MV-4-11 (cell line): ENCODE results near the gene RAB40C.

Experiments used
- DNase-seq: peaks from one replicate; lab custom pipeline; 2025; lab: John Stamatoyannopoulos, UW

The RAB40C gene

DNA sequence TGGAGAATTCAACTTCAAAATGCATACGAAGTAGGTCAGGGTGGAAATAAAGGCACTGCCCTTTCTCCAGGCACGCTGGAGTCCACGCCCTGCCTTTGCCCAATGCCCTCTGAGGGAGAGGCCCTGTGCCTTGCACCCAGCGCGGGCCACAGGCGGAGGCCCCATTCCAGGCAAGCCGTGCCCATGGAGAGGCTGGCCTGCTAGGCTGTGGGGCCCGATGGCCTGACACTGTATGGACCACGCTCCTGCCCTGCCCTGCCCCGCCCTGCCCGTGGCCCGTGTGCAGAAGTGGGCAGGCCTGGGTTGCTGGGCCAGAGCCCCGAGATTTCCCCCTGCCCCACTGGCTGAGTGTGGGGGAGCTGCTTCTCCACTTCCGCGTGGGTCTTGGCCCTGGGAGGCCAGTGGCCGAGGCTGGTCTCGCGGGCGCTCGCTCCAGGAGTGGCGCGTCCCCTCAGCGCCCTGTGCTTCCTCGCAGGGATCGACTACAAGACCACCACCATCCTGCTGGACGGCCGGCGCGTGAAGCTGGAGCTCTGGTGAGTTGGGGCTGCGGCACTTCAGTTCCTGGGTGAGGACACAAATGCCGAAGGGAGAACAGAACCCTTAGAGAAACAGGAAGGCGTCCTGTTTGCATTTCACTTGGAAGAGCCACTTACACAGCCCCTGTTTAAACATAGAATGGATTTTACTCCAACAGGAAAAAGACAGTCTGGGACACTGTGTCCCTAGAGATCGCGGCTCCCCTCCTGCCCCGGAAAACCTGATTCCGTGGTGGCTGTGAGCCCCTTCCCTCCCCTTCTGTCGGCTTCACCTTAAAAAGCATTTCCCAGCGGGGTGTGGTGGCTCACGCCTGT, 27.1 kb downstream of the RAB40C start:
- no peak for DNase-seq

- no peak for DNase-seq
Measured at GRCh38 chr16:617855-618254, 28.0 kb downstream of the RAB40C start.

DNA sequence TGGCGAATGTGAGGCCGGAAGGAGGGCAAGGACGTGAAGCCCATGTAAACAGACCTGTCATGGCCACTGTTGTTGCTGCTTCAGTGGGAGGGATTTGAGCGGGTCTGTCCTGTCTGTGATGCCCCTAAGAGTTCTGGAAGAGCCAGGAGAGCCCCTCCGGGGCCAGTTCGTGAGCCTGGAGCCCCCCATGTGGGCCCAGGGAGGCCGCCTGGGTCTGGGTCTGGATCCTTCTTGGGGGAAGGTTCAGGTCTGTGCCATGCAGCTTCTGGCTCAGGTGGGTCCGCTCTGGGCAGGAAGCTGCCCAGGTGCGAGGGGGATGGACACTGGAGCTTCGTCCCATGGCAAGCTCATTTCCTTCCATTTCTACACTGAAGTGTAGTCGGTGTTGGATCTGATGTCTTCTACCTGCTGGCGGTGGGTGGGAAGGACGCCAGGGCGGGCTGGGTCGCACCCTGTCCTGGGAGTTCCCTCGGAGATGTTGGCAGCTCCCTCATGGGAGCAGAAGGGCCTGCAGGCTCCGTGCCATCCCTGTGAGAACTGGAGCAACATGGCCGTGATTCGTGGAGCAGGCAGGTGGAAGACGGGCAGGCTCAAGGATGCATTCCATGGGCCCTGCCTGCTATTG, 29.7 kb downstream of the RAB40C start:
- no peak for DNase-seq

GRCh38 chr16:620700-621525, 31.0 kb downstream of the RAB40C start:
- no peak for DNase-seq

DNA sequence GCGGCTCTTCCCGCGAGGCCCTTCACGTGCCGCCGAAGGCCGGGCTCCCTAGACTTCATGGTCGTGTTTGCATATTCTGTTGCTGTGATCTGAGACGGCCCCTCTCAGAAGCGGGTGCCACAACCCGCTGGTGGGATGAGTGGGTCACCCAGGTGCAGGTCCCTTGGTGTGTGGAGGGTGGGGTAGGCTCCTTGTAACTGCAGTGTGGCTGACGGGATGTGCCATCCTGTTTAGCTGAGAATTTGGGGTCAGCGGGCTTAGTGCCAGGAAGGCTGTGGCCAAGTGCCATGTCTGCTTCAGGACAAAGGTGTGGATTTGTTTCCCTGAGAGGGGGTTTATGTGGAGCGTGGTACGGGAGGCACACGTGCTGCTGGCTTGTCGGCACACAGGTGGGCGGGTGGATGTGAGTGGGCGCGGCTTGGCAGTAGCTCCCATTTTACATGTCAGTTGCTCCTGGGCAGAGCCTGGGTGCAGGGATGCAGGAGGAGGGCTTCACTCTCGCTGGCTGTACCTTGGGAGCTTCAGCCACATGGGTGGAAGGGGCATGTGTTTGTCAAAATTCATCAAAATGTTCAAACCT, 31.8 kb downstream of the RAB40C start:
- no peak for DNase-seq

GRCh38 chr16:622920-623280, 33.0 kb downstream of the RAB40C start:
- no peak for DNase-seq

DNA sequence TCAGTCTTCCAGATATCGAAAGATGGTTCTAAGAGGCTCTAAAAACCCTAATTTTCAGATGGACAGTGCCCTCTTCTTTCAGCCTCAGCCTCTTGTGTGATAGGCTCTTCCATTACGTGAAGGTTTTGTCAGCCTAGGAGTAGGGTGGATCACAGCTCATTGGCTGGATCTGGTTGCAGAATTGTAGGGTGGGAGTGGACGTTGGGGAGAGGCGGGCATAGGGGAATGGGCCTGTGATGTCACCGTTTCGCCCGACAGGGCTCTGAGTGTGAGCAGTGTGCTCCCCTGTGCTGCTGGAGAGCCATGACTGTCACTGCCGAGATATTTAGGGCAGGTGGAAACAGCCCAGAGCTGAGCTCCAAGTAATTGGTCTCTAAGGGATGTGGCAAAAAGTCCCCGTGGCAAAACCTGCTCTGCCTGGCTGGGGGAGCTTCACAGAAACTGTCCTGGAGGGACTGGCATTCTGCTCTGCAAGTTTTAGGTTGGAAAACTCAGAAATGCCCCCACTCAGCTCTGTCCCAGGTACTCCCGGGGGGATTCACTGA, 34.7 kb downstream of the RAB40C start:
- no peak for DNase-seq

GRCh38 chr16:625117-625976, 35.5 kb downstream of the RAB40C start:
- no peak for DNase-seq

GRCh38 chr16:625977-626765, 36.3 kb downstream of the RAB40C start:
- no peak for DNase-seq

- no peak for DNase-seq
Measured at GRCh38 chr16:626787-627453, 37.1 kb downstream of the RAB40C start.

DNA sequence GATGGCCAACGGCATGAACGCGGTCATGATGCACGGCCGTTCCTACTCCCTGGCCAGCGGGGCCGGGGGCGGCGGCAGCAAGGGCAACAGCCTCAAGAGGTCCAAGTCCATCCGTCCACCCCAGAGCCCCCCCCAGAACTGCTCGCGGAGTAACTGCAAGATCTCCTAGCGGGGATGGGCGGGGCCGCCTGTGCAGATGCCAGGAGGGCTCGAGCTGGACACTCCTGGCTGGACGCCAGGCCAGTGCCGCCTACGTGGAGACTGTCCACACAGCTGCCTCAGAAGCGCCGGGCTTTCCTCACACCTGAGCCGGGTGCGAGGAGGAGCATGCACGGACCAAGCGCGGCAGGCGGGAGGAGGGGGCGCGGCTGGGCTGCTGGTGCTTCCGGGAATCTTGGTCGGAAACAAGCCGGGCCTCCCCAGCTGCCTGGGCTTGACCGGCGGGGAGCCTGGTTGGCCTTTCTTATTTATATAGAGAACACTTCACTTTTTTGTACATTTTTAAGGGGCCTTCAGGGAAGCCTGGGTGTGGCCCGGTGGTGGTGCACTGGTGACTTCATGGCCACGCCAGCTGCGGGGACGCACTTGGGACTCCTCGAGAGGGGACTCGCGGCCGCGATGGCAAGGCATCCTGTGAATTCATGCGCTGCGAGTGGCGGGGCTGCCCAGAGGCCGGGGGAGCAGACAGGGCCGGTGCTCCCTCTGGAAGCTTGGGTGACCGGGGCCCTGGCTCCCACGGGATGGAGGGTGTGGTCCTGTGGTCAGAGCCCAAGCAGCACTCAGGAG, 37.8 kb downstream of the RAB40C start:
- DNase-seq = no peak

DNA sequence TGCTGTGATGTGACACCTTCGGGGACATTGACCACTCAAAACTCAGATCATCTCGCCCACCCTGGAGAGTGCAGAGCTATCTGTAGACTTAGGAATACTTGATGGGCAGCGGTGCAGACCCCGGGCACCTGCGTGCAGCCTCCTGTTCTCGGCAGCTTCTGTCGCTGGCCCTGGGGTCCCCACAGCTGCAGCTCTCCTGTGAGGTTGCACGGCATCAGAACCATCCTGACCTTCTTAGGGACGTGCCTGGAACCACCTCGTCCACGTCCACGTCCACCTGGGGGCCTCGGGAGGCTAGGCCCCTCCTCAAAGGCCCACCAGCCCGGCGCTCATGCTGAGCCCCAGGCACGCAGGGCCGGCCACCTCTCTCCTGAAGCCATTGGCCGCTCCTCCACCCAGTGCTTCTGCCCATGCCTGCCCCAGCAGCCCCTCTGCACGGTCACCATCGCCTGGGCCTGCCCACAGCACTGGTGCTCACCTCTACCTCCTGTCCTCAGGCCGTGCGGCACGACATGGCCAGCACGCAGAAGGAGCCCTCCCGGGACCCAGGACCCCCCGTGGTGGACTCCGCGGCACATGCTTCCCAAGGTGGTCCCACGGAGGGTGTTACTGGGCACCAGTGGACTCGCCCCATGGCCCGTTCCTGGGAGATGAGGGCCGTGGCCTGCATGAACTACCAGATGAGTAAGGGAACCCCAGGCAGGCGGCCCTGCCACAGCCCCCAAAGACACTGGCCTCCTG, 38.6 kb downstream of the RAB40C start:
- DNase-seq = no peak

DNA sequence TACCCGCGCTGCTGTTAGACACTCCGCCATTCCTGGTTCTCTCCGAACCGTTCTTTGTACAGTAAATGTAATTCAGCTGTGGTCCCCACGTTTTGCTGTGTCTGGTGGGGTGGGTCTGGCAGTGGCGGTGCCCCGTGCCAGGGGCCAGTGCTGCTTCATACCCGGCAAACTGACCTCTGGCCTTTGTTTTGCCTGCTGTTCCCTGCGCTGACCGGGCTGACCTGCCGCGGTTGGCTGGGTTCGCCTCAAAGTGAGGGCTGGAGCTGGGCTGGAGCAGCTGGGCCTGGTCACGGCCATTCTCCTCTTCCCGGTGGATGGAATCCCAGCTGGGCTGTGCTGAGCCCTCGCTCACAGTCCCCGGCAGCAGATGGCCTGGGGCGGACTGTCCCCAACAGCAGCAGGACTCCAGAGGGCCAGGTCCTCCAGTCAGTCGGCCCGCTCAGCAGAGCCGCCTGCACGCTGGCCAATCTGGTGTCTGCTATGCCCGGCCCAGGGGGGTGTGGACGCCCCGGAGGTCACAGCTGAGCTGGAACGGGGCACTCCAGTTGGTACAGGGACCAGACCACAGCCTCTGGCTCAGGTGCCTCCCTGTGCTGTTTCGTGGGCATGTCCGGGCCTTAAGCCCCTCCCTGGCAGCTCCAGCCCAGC, 39.4 kb downstream of the RAB40C start:
- no peak for DNase-seq

DNA sequence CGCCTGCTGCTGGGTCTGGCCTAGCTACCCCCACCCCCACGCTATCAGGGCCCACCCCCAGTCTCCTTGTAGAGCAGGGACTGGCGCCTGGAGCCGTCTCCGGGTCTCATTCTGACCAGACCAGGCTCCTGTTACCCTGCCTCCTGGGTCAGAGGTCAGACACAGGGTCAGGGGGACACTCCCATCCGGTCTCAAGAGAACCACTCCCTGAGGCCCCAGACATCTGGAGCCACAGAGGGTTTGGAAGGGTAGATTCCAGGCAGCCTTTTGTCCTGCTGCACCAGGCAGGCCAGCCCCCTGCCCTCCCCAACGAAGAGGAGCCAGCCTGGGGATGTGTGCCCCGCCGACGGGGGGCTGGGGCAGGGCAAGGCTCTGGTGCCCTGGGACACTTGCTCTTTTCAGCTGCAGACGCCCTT, 40.0 kb downstream of the RAB40C start:
- DNase-seq = no peak

GRCh38 chr16:630249-630814, 40.5 kb downstream of the RAB40C start:
- no peak for DNase-seq

GRCh38 chr16:630815-631405, 41.0 kb downstream of the RAB40C start, which contains the start of gene WFIKKN1:
WFIKKN1 (plus strand) TSS chr16:630985; CDS start chr16:631254, 269 bp downstream.
- no peak for DNase-seq

GRCh38 chr16:631808-632358, 42.0 kb downstream of the RAB40C start:
- no peak for DNase-seq
